ENCODE results near the gene ABCA2. TPM values are rescaled to one million over a fixed set of nuclear protein-coding genes. Genes with fewer than 3 reads are reported as not detected.

Gene ABCA2
- total RNA-seq, 1 experiment from 2014 or later = 22.4 TPM

DNA sequence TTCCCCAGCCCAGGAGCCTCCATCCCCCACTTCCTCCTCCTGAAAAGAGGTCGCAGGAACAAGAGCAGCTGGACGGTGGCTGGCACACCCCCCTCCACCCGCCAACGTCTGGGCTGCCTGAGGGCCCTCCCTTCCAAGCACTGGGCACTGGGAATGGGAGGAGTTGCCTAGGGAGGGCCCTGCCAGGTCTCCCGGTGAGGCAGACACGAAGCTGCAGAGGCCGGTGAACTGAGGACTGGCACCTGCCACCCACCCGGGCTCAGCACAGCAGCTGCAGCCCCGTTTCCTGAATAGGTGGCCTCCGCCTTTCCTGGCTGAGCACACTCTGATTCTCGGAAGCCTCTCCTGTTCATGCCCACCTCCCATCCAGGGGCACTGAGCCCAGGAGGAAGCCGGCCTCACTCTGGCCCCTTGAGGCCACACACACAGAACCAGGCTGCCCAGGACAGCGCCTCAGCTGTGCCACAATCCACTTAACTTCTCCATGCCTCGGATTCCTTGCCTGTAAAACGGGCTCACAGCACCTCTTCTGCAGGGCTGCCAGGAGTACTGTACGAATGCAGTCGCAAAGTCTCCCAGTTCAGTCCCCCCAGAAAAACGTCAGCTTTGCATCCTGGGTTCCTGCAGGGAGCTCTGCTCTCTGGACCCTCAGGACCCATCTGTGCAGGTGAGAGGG lies 16.6 kb upstream of the ABCA2 start:
- H2AFZ ChIP-seq (ENCODE audit: low read length) = no peak overlapping the region
- H2BK12ac ChIP-seq (ENCODE audit: insufficient read length, low read depth, low read length) = no peak overlapping the region
- H3K18ac ChIP-seq (ENCODE audit: insufficient read length, low read depth, low read length) = no peak overlapping the region
- H3K4ac ChIP-seq (ENCODE audit: low read depth, low read length) = no peak overlapping the region
- H3K56ac ChIP-seq (ENCODE audit: insufficient read length, low read depth, low read length) = no peak overlapping the region
- H3K14ac ChIP-seq (ENCODE audit: insufficient read depth, low read length) = no peak overlapping the region
- no peak overlapping the region for H2AK5ac ChIP-seq (ENCODE audit: insufficient read length, low read length)
- no peak overlapping the region for H2BK15ac ChIP-seq (ENCODE audit: low read depth, low read length)
- H3K9me3 Mint-ChIP-seq = no peaks in the 10 kb centered on the region
- no peak overlapping the region for H3K9ac ChIP-seq (ENCODE audit: extremely low read depth, insufficient read length, low read length)
- peaks cover 11% of the 10 kb centered on the region for H3K23me2 ChIP-seq (ENCODE audit: insufficient read length, low read depth, low read length, poor library complexity, severe bottlenecking)
- H4K8ac ChIP-seq (replicated peaks; ENCODE audit: insufficient read length, low read depth, low read length) = no peak overlapping the region
- peak overlapping the region; percentile 65 to 80 for H3K4me3 Mint-ChIP-seq
- WGBS (ENCODE audit: extremely low coverage, insufficient read length, low lambda C conversion rate) = no CpG with 5 or more reads among the region's 18 CpGs
- no peaks in the 10 kb centered on the region for H3K79me1 ChIP-seq (ENCODE audit: insufficient read depth, low read depth, low read length, poor library complexity, severe bottlenecking)
- TF ChIP-seq, protein P1, sequence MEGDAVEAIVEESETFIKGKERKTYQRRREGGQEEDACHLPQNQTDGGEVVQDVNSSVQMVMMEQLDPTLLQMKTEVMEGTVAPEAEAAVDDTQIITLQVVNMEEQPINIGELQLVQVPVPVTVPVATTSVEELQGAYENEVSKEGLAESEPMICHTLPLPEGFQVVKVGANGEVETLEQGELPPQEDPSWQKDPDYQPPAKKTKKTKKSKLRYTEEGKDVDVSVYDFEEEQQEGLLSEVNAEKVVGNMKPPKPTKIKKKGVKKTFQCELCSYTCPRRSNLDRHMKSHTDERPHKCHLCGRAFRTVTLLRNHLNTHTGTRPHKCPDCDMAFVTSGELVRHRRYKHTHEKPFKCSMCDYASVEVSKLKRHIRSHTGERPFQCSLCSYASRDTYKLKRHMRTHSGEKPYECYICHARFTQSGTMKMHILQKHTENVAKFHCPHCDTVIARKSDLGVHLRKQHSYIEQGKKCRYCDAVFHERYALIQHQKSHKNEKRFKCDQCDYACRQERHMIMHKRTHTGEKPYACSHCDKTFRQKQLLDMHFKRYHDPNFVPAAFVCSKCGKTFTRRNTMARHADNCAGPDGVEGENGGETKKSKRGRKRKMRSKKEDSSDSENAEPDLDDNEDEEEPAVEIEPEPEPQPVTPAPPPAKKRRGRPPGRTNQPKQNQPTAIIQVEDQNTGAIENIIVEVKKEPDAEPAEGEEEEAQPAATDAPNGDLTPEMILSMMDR (conservative IDR thresholded peaks at IDR 0.05) = no peak
- peaks cover 0 to 2% (median 0%) of the 10 kb centered on the region in 3 experiments; a peak in 1 of 7 replicates for H3K36me3 Mint-ChIP-seq (ENCODE audit: insufficient read depth in 1 of 3, low read depth in 3 of 3)
- H3K23ac ChIP-seq (ENCODE audit: insufficient read length, low read depth, low read length) = no peak overlapping the region
- H3K27me3 Mint-ChIP-seq (ENCODE audit: low read depth) = peaks cover 37% of the 10 kb centered on the region
- no peaks in the 10 kb centered on the region for H4K20me1 ChIP-seq (ENCODE audit: control insufficient read depth, insufficient read depth, insufficient read length)
- H4K5ac ChIP-seq (ENCODE audit: insufficient read length, low read depth, low read length) = no peak overlapping the region
- H4K91ac ChIP-seq (ENCODE audit: insufficient read length, low read depth, low read length) = no peak overlapping the region
- no peak overlapping the region for H2BK20ac ChIP-seq (ENCODE audit: low read depth, low read length, poor library complexity, severe bottlenecking)
- no peak overlapping the region for H3K27ac Mint-ChIP-seq
- no peak overlapping the region for H2BK5ac ChIP-seq (ENCODE audit: insufficient read length, low read length)
- H3K9me3 ChIP-seq (ENCODE audit: control insufficient read depth, low read depth, low read length) = no peaks in the 10 kb centered on the region
- H3K4me2 ChIP-seq (ENCODE audit: insufficient read depth, insufficient read length, low read length) = peak overlapping the region; percentile 58
- no peak overlapping the region for H2BK120ac ChIP-seq (ENCODE audit: low read depth, low read length, poor library complexity, severe bottlenecking)
- H3K4me1 ChIP-seq (ENCODE audit: insufficient read depth, low read length) = no peaks in the 10 kb centered on the region
- DNase-seq = no peak
- no peak overlapping the region for H3K27ac ChIP-seq (ENCODE audit: insufficient read length, low read depth, low read length)
- H3K4me1 Mint-ChIP-seq = peaks cover 5 to 9% of the 10 kb centered on the region in 2 experiments
- H3K79me2 ChIP-seq (ENCODE audit: insufficient read depth, low read length) = peaks cover 2% of the 10 kb centered on the region; the same call in 1 of the 2 replicates
- peaks cover 6% of the 10 kb centered on the region; the same call in 1 of the 2 replicates for H3K27me3 ChIP-seq (ENCODE audit: insufficient read depth, low read length)
- no peak overlapping the region for H3T11ph ChIP-seq (ENCODE audit: low read length)

Measured in H9 (cell line).